Stimulated activated CD4-positive, alpha-beta T cell treated with anti-CD3 and anti-CD28 coated beads, Interleukin-15, amount 100 ng/mL, for 48 hours (primary cell): ENCODE data around the gene ZNF674.

ENCODE experiments used
- DNase-seq, 2 donors: peaks; one replicate each; pipeline ENCODE4 v3.0.0-alpha.2; 2020; ENCODE audit warnings: low read depth in 2 of 2

ZNF674 gene

DNA sequence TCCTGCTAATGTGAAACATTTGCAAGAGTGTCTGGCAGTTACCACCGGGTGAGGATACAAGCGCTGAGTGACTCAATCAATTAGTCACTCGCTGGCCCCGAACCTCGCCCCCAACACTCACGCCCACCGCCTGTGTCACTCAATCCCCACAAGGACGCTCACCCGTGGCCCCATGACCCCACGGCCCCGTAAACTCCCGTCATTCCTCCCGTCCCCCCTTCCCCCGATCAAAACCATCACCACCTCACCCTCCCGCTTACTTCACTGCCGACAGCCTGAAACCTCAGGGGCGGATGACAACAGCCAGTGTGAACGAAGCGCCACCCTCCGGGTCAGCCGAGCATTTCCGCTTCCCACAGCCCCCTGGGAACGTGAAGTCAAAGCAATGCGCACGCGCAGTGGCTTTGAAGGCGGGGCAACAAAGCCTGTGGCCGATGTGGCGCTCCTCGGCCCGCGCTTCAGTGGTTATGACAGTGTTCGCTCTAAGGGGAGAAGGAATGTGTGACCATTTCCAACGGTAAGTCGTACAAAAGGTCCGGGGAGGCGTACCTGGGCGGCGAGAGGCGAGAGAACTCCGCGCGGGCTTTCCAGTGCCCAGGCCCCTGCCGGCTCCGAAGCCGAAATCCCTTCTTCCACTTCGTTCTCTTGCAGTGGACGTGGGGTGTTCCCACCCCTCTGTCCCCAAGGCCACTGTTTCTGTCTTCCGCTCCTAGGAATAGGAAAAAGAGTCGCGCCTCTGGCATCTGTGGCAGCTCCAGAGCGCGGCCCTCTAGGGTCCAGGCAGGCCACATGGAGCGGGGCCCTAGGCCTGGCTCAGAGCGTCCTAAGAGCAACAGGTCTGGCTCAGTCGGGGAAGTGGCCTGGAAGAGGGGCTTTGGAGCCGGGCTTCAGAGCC lies at the start of gene ZNF674:
Gene ZNF674 (minus strand): TSS at position 311 of the 895 bp plus-strand sequence. CDS start 3,334 bp downstream, outside the sequence.
- DNase-seq, result peak; percentile 85 to 87

DNA sequence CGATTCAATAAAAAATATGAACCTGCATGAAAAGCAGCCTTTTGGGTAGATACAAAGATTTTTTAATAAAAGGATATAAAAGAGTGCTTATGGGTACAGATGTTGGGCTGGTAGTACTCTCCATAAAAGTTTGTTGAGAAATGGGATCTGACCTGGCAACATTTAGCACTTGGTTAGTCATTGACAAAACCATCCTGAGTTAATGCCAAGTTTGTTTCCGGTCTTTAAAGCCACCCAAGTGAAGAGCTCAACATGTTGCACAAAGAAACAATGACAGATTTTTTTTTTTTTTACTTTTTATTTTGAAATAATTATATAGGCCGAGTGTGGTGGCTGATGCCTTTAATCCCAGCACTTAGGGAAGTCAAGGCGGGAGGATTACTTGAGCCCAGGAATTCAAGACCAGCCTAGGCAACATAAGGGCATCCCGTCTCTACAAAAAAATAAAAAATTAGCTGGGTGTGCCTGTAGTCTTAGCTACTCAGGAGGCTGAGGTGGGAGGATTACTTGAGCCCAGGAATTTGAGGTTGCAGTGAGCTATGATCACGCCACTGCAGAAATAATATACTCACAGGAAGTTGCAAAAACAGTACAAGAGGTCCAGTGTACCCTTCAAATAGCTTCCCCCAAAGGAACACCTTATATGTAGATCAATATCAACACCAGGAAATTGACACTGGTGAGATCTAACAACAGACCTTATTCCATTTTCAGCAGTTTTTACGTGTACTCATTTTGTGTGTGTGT lies 44.9 kb upstream of the ZNF674 start:
- no peak for DNase-seq

DNA sequence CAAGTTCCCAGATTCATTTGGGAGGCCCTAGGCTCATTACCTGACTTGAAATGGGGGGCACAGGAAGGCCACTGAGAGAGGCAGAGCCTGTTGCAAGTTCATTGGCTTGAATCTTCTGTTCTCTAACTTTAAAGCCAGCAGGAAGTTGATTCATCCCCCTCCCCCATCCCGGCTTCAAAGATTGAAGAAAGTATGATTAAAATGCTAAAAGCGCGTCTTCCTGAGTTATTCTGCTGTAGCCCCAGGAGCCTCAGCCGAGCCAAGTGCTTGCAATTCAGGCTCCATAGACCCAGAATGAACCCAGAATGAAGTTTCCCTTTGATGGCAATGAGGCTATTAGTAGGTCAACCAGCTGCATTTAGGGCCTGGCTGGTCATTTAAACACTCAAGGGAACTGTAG lies 43.0 kb upstream of the ZNF674 start:
- DNase-seq, result no peak

DNA sequence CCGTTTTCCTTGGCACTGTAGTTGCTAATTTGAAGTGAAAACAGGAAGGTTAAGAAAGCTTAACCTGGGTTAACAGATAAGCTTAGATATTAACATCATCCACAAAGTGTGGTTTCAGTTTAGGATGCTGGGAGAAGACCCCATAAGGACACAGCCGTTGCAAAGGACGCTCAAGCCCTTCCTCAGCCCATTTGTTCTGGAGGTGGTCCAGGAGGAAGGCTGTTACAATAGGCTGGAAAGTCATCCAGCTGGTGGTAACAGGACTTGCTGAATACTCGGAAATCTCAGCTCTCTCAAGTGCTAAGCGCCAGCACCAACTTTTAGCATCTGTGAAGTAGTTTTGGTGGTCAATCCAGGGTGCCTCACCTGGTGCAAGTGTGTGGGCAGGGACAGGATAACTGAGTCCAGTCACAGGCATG lies 42.5 kb upstream of the ZNF674 start:
- DNase-seq, result no peak

DNA sequence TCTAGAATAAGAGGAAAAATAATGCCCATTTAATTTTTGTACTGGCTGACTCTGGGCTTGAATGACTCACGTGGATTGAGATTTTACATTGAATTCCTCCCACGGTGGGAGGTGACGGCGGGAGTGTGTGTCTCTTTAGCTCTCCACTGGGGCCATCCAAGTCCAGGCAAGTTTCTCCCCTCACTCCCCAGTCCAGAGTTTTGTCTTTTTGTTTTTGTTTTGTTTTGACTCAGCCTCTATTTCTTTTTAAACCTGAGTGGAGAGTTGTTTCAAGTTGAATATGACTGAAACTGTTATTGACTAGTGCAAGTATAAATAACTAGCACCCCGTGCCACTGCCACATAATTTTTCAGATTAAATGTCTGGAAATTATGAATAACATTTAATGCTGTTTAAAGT lies 41.9 kb upstream of the ZNF674 start:
- no peak for DNase-seq

DNA sequence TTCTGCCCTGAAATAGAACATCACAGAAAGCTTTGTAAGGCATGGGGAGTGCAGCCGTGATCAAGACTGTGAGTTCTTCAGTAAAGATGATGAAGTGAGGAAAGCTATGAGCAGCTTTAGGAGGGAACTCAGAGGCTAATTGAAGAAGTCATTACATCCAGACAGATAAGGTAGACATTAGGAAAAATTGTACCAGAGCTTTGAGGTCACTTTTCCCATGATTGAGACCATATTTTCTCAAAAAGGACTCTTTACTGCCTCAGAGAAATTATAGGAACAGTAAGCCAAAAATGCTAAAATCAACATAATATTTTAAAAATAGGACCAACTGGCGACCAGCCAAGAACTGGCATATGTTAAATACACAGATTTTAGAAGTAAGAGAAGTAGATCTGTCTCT lies 39.5 kb upstream of the ZNF674 start:
- DNase-seq, result no peak

DNA sequence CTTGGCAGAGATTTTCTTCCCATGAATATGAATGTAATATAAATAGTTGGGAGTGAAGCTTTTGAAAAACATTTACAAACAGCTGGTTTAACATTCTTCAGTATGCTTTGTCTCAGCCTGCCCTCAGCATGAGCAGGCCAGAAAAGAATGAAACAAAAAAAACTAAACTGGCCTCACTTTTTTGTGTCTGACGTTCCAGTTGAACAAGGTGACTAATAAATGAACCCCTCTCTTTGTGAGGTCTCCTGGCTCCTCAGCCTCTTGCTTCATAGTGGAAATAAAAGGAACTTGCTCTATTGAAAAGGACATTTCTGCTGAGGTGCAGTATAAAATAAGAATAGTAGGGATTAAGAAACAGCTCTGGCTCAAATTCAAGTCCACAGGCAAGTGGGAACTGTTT lies 37.7 kb upstream of the ZNF674 start:
- no peak for DNase-seq

DNA sequence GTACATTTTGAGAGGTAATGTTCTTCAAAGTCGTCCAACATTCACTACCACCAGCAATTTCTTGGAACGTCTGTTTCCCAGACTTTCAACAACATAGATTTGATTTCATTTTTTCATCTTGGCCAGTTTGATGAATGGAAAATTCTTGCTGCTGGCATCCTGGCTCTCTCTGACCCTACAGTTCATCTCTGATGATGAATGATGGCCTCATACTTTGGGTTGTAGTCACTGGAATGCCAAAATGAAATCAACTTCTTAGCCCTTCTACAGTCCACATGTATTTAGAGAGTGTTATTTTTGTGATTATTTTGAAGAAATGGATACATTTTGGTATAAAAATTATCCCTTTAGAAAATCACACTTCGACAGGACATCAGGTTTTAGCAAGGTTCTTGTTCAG lies 37.1 kb upstream of the ZNF674 start:
- no peak for DNase-seq

DNA sequence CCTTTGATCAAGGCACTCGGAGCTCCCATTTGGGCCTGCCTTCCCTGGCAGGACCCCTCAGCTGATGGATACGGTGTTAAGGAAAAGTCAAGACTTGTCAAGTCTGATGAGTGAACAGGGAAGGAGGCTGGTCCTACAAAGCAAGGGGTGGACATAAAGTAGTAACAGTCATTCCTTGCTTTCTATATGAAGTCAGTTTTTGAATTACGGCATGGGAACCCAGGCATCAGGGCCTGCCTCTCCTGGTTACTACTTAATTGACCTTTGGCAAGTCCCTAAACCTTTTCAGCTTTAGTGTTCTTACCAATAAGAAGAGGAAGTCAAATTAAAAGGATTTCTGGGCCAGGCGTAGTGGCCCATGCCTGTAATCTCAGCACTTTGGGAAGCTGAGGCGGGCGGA lies 35.4 kb upstream of the ZNF674 start:
- DNase-seq, result no peak

DNA sequence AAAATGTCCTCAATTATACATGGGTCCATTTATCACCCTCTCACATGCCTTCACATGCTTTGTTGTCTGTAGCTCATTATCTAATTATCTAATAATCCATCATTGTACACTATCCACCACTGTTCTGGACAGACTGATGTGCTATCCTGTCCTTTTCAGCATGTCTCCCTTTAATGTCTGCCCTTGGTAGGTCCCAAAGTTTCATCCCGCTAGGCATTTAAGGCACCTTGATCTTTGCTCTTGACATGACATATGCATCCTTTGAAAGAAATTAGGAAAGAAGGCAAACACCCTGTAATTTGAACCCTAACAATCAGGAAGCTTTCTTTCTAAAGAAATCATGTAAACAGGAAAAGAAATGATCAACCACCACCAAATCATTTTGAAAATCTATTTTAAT lies 34.0 kb upstream of the ZNF674 start:
- DNase-seq, result no peak

DNA sequence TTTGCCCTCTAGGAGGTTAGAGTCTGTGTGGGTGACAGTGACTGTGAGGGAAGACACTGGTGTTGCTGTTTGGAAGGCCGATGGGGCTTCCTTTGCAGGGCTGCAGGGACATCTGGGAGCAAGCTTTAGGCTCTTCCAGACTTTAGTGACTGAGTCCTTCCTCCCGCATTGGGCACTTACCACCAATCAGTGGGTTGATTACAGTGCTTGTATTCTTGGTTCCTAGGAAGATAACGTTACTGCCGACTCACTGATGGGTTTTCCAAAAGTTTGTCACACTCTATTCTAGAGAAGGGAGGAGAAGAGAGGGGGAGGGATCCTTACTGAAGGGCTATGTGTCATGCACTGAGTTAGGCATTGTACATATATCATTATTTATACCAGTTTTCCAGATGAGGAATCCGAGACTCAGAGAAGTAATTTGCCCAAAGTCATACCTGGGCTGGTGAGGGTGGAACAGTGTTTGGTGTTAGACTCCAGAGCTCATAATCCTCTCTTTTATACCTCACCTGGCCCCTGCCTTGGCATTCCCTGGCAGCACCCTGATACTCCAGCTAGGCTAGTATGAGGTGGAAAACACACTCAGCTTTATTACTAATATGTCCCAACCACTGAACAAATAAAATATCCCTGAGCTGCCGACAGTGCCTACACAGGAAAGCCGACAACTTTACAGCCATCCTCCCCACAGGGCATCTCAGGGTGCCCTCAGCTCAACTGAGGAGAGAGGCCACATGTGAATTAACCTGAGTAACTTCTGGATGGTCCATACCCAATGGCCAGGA lies 32.2 kb upstream of the ZNF674 start:
- DNase-seq, result no peak

DNA sequence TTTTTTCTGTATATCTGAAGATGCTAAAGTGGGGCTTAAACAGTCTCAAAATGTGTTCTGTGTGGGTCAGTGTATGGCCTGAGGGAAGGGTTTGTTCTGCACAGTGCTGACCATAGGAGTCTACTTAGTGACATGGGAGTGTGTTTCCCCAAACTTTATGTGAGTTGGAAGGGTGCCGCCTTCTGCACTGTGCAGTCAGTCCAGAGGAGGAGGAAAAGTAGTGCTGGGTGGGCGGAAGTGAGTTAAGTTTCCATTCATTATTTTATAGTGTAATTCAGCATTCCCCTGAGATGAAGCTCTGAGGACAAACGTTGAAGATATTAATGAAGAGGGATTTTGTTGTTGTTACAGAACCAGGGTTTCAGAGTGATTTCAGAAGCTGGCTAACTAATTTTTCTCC lies 31.2 kb upstream of the ZNF674 start:
- DNase-seq, result no peak

DNA sequence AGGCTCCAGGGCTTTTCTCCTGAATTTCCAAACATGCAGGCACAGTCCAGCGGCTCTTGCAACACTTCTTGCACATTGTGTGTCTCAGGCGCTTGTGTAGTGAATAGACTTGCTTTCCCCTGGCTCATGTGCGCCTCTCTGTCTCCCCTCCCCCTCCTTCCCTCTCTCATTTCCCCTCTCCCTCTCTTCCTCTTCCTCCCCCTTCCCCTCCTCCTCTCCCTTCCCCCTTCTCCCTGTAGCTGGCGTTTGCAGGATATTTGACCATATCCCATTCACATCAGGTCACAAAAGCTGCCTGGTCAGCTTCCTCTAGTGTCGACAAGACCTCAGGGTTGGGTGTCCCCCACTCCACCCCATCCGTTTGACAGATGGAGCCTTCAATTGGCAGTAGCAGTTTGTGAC lies 30.8 kb upstream of the ZNF674 start:
- no peak for DNase-seq

DNA sequence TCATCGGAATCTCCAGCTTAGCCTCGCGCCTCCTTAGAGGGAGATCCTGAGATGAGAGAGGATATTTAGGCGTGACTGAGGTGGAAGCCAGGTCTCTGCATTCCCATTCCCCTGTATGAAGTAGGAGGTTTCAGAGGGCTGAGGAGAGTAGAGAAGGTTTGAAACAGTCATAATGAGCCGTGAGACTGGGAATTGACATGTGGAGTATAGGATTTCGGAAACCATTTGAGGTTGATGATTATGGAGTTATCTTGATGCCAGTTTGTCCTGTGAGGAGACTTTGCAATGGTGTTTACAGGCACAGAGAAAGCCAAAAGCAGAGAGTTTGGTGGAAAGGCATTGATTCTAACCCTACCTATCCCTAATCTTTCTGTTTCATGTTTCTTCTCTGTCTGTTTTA lies 30.4 kb upstream of the ZNF674 start:
- DNase-seq, result no peak

DNA sequence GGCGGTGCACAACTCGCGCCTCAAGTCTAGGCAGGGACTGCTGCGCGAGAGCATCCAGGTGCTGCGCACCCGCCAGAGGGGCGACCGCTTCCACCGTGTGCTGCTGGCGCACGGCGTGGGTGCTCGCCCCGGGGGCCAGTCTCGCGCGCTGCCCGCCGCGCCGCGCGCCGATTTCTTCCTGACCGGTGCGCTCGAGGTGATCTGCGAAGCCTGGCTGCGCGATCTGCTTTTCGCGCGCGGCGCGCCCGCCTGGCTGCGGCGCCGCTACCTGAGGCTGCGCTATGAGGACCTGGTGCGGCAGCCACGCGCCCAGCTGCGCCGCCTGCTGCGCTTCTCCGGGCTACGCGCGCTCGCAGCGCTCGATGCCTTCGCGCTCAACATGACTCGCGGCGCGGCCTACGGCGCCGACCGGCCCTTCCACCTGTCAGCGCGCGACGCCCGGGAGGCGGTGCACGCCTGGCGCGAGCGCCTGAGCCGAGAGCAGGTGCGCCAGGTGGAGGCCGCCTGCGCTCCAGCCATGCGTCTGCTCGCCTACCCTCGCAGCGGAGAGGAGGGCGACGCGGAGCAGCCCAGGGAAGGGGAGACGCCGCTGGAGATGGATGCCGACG lies 29.7 kb upstream of the ZNF674 start:
- no peak for DNase-seq

DNA sequence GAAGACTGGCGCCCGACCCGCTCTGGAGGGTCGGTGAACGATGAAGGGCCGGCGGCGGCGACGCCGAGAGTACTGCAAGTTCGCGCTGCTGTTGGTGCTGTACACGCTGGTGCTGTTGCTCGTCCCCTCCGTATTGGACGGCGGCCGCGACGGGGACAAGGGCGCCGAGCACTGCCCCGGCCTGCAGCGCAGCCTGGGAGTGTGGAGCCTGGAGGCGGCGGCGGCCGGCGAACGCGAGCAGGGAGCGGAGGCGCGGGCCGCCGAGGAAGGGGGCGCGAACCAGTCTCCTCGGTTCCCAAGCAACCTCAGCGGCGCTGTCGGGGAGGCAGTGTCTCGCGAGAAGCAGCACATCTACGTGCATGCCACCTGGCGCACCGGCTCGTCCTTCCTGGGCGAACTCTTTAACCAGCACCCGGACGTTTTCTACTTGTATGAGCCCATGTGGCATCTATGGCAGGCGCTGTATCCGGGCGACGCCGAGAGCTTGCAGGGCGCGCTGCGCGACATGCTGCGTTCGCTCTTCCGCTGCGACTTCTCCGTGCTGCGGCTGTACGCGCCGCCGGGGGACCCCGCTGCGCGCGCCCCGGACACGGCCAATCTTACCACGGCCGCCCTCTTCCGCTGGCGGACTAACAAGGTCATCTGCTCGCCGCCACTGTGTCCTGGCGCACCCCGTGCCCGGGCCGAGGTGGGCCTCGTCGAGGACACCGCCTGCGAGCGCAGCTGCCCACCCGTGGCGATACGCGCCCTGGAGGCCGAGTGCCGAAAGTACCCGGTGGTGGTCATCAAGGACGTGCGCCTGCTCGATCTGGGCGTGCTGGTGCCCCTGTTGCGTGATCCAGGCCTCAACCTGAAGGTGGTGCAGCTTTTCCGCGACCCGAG lies 28.9 kb upstream of the ZNF674 start:
- no peak for DNase-seq

DNA sequence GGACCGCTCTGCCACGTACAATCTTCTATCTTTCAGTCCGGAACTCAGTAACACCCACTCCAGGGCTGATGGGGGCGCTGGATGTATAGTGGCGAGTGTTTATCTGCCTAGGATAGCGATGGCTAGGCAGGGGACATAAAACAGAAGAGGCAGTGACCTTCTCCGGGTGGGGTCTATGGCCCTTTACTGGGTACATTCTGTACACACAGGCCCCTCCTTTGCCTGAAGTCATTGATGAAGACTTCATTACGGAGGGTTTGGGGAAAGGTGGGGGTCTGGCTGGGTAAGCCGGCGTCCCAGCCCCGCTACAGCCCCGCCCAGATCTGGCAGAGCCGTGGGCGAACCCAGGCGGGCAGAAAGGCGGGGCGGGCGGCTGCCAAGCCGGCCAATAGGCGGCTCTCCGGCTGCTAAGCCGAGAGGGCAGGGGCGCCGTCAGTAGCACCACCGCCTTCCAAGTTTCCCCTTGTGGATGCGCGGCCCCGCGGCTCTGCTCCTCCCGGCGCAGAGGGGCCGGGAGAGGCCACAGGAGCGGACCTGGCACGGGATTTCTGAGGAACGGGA lies 28.2 kb upstream of the ZNF674 start, which contains the start of gene CHST7:
Gene CHST7 (plus strand): TSS at position 435 of the 561 bp plus-strand sequence. CDS start 167 bp downstream, outside the sequence.
- no peak for DNase-seq

DNA sequence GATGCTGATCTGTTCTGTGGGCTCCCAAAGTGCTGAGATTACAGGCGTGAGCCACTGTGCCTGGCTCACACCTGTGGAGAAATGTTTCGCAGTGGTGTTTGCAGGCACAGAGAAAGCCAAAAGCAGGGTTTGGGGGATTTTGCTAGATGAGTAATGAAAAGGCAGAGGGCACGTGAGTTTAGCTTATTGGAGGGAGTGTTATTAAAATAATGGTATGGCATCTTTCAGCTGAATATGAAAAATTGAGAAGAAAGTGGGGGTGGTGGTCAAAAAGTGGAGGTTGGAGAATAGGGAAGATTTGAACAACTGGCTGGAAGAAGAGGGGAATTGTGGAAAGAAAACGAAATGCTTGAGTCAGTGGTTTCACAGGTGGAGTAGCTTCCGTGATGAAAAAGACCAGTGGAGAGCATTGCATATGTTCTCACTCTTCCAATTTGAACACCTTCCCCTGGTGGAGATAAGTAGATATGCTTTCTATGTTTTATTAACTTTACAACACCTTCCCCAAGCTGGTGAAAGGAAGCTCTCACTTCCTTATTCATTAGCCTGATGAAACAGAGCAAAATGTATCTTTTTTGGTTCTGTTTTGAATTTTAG lies 27.2 kb upstream of the ZNF674 start:
- no peak for DNase-seq

DNA sequence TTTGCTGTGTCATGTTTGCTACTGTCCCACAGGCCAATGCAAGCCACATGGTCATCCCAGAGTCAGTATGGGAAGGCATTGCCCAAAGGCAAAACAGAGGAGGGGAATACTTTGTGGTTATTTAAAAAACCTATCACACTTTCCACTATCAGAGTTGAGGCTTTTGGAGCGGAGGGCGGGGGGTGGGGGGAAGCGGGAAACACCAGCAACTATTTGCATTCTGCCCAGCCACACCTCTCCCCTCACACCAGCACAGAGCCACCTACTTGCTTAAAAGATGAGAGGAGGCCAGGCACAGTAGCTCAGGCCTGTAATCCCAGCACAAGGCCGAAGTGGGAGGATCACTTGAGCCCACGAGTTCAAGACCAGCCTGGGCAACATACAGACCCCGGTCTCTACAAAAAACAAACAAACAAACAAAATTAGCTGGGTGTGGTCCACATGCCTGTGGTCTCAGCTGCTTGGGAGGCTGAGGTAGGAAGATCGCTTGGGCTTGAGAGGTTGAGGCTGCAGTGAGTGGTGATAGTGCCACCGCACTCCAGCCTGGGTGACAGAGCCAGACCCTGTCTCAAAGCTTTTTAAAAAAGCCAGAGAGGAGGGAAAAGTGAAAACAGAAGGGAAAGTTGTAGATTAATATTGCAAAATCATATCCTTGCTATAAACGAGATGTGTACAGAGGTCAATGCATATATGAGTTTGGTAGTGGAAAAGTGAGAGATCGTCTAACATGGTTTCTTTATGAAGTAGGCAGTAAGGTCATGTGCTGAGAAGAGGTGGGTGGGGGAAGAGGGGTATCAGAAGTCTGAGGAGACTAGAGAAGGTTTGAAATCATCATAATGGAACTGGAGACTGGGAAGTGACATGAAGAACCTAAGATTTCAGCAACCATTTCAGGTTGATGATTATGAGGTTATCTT lies 26.5 kb upstream of the ZNF674 start:
- DNase-seq, result no peak
